Putamen (tissue), 1 donor: ENCODE results near the gene SMARCC2.
"Not testable (repeated sequence)": the region's sequence is repeated elsewhere in the genome, so short reads cannot be mapped to it uniquely, and the experiment has no call there.

Source experiments
- DNase-seq: peaks from one replicate; pipeline ENCODE4 v3.0.0-alpha.2; 2016; ENCODE audit warnings: low spot score

SMARCC2 gene

DNA sequence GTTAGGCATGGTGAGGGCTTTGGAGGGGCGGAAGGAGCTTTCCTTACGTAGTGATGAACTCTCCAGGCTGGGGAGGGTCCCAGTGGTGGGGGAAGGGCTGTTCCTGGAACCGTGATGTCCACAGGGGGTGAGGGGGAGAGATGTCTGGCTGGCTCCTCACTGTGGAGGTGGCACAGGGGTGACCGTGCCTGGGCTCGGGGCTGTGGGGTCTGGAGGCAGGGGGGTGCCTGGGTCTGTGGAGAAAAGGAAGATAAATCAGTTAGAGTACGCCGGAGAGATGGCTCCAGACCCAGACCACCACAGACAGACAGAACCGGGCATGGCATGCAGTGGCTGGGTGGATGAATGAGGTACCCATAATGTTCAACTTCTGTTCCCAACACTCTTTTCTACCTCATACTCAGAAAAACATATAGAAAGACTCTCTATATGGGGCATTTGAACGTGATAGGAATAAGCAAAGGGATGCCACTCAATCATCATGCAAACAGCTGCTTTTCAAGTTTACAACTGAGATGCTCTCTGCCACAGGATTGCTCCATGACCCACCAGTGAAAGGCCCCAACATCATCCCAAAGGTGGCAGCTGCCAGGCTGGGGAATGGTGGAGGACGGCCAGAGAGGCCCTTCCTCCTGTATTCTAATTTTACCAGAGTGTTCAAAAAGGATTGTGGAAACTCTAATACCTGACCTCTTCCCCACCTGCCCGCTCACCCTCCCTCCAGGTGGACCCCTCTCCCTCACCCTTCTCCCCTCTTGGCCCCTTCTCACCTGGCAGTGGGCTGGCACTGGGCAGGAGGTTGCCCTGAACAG lies 25.5 kb downstream of the SMARCC2 start:
- DNase-seq, result no peak

DNA sequence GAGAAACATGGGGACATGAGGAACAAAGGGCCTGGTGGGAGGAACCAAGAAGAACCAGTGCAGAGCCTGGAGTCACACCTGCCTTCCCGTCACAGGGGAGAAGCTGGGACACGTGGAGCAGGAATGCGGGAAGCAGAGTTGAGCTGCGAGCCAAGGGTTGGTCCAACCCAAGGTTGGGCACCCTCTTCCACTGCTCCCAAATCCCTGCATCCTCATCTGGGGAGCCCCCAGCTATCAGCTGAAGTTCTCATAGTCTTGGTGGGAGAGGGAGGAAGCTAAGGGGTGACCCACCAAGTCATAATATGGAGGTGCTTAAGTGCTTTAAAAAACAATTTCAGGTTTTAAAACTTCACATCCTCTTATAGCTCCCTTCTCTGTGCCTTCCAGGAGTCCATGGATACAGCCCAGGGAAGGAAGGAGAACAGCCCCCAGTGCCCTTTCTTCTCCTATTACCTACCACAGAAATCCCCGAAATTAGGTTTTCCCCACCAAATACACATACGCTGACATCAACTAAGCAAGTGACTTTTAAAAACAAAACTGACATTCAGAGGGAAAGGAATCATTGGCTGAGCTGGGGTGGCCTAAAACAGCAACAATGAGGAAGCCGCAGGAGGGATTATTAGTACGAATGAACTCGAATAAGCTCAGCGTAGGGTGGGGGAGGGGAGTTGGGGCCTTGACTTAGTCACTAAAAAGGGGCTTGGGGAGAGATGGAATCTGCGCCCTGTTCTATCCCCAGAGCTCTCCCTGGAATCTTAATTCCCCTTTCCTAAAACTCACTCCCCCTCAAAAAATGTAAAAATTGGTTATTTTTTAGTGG lies 26.6 kb downstream of the SMARCC2 start:
- no peak for DNase-seq

DNA sequence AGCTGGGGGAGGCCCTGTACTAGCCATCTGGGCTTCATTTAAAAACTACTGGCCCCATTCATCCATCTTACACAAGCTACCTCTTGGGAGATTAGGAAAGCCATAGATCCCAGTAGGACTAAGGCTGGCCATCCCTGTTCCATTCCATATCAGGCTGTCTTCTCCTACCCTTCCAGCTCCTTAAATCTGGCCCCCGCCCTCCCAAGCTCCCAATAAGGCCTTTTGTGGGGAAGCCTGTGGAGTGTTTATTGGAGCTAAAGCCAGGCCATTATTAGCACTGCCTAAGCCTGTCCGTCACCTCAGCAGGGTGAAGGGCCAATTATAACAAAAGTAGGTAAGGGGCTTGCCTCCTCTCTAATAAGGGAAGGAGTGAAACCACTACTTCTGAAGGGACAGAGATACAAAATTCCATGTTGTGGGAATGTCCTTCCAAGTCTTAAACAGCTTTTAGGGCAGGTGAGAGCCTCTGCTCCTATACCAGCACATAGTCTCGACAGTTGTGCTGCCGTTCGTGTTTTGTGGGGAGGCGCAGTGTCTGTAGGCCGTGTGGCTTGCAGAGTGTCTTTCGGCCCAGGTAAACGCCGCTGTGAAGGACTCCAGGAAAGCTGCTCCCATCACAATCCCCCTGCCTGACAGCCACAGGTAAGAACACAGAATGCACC lies 27.5 kb downstream of the SMARCC2 start:
- DNase-seq, result no peak

DNA sequence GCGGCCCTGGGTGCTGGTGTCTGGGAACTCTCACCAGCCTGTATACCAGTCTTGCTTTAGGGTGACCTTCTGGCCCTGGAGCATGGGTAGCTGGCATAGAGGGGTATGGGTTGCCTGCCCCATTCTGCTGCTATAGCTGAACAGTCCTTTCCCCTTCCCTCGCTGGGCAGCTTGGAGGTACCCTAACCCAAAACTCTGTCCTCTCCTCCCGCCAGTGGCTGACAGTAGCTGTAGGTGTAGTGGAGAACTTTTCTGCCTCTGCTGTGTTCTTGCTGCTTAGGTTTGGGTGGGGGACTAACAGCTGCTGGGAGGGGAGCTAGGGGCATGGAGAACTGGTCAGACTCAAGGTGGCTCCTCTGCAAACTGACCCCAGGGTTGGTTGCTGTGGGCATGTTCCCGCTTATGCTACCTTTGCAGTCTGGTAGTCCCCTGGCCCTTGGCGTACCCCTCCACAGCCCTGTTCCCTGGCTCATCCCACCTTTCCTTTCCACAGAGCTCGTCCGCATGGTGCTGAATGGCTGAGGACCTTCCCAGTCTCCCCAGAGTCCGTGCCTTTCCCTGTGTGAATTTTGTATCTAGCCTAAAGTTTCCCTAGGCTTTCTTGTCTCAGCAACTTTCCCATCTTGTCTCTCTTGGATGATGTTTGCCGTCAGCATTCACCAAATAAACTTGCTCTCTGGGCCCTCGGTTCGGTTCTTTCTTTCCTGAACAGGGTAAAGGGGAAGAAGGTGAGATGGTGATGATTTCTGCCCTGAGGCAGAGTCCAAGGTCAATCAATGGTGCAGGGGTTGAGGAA lies 28.2 kb downstream of the SMARCC2 start:
- no peak for DNase-seq

DNA sequence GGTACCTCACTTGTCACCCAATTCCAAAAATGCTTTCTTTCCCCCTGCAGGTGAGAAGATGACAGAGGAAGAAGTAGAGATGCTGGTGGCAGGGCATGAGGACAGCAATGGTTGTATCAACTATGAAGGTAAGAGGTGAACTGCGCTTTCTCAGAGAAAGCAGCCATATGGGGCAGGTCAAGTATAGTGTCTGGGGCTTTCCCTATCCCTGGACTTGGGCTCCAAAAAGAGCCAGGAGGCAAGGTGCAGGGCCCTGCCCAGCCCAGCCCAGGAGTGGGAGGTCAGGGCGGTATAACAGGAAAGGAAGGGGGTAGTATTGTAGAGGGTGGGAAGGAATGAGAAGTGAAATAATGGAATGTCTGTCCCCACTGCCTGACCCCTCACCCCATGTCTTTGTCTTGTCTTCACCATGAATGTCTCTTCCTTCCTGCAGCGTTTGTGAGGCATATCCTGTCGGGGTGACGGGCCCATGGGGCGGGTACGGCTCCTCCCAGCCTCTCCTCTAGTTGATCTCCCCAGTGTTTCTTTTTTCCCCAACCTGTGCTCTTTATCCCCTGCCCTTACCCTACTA lies 29.0 kb downstream of the SMARCC2 start:
- no peak for DNase-seq

DNA sequence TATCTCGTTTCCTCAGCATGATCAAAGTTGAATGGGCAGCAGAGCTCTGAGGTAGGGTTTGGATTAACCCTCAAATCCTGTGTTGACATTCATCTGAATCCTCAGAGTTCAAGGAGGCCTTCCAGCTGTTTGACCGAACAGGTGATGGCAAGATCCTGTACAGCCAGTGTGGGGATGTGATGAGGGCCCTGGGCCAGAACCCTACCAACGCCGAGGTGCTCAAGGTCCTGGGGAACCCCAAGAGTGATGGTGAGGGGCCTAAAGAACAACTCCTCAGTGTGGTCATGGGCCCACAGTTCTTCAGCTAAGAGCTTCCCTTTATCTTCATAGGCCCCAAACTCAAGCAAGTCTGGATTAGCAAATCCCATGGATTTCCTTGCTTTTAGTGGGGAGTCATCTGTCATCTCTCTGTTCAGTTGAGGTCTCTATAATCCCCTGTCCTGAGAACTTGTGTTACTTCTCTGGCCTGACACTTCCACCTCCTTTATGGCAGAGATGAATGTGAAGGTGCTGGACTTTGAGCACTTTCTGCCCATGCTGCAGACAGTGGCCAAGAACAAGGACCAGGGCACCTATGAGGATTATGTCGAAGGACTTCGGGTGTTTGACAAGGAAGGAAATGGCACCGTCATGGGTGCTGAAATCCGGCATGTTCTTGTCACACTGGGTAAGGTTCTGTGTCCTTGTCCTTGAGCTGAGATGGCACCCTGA lies 29.6 kb downstream of the SMARCC2 start:
- DNase-seq, result no peak

DNA sequence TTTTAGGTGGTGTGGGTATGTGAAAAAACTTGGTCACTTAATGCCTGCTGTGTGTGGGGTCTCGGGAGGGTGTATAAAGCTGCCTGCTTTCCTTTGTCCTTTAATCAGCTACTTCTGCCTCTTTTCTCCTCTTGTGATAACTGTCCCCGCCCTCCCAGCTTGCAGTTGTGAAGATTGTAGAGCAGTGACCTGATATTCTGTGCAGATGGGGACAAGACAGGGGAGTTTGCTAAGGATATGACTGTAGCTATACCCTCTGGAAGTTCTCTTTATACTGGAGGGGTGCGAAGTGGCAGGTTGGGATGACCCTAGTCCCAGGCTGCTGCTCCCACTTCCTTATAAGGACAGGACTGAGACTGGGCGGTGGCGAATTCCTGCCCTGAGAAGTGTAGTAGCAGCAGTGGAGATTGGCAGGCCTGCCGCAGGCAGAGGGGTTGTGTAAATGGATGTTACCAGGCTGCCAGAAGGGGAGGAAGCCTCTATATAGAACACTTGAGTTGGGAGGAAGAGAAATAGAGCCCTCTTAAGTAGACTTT lies 30.3 kb downstream of the SMARCC2 start:
- no peak for DNase-seq

DNA sequence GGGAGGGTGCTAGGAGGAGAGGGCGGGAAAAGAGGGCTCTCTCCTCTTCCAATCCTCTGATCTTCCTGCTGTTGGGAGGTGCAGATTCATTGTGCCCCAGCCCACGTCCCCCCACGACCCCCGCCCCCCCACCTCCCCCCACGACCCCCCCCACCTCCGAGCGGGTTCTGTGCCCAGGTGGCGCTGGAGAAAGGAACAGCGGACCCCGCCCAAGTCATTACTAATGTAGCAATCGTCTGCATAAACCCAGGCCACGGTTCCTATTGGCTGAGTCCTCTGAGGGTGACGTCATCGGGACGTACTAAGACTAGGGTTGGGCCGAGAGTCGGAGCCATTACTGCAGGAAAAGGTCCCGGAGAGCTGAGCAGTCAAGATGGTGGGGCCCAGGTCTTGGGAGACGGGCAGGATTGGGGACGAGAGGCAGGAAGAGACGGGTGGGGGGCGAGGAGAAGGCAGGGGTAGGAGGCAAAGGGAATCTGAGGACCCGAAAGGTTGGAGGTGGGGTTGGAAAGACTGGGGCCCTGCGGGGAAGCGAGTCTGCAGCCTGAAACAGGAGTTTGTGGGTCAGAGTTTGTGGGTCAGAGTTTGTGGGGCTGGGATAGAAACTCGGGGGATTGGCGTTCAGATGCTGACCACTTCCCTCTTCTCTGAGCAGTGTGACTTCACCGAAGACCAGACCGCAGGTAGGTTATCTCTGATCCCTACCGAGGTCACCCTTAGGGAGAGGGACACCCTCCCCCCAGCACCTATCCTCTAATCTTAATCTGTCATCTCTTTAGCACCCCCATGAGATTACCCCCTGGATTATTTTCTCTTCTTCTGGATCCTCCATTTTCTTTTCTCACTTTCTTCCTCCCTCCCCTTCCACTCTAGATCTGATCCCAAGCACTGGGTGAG lies 31.0 kb downstream of the SMARCC2 start, which contains the start of gene MYL6:
MYL6 (plus strand) TSS at position 331 of the 897 bp plus-strand sequence; CDS start at position 374, 43 bp downstream.
- peak; percentile 98 for DNase-seq

DNA sequence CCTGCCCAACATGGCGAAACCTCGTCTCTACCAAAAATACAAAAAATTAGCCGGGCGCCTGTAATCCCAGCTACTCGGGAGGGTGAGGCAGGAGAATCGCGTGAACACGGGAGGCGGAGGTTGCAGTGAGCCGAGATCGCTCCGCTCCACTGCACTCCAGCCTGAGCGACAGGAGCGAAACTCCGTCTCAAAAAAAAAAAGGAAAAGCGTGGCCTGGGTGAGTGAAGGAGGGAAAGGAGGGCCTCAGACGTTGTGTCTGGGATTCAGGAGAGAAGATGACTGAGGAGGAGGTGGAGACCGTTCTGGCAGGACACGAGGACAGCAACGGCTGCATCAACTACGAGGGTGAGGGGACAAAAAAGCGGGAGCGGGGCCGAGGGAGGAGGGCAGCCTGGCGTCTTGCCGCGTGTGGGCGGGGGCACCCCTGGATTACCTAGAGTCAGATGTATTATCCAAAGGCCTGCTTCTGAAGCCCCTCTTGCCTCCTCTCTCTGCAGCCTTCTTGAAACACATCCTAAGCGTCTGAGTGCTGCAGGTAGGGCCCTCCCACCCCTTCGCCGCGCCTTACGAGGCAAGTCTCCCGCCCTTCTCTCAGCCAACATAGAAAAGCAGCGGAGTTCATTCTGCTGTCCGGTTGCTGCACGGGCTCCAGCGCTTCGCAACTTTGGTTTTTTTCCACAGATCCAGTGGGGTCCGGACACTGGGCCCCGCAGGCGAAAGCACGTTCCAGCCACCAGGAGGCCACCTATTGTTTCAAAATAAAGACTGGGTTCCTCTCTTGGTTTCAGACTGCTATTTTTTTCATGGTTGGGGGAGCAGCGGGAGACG lies 31.9 kb downstream of the SMARCC2 start:
- peak; percentile 26 for DNase-seq

DNA sequence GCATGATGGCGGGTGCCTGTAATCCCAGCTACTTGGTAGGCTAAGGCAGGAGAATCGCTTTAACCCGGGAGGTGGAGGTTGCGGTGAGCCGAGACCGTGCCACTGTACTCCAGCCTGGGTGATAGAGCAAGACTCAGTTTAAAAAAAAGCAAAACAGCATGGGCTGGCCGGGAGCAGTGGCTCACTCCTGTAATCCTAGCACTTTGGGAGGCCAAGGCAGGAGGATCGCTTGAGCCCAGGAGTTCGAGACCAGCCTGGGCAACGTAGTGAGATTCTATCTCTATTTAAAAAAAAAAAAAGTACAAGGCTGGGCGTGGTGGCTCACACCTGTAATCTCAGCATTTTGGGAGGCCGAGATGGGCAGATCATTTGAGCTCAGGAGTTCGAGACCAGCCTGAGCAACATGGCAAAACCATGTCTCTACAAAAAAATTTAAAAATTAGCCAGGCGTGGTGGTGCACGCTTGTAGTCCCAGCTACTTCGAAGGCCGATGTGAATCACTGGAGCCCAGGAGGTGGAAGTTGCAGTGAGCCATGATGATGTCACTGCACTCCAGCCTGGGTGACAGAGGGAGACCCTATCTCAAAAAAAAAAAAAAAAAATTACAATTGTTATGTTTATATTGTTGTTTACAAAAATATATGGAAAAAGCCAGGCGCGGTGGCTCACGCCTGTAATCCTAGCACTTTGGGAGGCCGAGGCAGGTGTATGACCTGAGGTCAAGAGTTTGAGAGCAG lies 32.7 kb downstream of the SMARCC2 start:
- DNase-seq, result not testable (repeated sequence)

DNA sequence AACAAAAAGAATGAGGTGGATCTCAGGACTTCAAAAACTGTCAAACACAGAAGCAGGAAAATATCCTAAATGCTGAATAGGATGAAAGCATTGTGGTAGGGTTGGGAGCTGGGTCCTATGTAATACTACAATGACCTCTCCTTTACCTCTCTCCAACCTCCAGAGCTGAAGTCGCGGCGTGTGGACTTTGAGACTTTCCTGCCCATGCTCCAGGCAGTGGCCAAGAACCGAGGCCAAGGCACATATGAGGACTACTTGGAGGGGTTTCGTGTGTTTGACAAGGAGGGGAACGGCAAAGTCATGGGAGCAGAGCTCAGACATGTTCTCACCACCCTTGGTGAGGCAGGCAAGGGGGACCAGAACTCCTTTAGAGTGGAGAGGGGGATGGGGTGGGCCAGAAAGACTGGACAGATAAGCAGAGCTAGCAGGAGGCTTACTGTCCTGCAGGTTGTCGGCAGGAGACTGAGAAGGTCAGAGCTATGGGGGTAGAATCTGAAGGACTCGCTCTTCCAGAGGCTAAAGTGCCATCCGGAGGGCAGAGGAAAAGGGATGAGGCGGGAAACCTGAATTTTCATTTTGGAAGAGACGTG lies 33.9 kb downstream of the SMARCC2 start:
- no peak for DNase-seq

DNA sequence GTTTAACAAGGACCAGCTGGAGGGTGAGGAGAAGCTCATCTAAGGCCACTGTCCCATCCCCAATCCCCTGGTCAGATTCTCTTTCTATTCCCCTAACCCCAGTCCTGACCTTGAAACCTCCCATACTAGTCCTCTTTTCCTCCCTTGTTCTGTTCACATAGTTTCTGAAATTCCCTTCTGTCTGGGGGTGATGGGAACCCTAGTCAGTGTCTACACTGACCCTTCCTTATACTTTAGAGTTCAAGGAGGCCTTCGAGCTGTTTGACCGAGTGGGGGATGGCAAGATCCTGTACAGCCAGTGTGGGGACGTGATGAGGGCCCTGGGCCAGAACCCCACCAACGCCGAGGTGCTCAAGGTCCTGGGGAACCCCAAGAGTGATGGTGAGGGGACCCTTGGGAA lies 34.5 kb downstream of the SMARCC2 start:
- no peak for DNase-seq

DNA sequence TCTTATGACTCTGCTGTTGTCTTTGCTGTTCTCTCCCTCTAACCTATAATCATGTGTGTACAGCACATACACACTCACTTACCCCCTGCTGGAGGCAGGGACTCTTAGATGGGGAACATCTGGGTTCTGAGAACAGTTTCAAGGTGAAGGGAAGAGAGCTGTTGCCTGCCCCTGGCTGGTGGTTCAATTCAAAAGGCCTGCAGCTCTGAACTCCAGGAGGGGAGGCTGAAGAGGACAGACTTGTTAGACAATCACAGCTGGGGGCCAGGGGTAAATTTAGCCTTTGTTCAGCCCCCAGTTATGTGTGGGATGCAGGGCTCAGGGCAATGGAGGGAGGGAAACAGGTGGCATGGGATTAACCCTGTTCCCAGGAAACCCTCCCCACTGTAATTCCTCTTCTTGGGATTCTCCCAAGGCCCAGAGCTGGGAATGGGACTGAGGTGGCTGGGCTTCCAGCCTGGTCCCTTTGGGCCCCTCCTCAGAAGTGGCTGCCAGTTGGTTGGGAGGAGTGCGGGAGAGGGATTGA lies 35.0 kb downstream of the SMARCC2 start:
- no peak for DNase-seq

DNA sequence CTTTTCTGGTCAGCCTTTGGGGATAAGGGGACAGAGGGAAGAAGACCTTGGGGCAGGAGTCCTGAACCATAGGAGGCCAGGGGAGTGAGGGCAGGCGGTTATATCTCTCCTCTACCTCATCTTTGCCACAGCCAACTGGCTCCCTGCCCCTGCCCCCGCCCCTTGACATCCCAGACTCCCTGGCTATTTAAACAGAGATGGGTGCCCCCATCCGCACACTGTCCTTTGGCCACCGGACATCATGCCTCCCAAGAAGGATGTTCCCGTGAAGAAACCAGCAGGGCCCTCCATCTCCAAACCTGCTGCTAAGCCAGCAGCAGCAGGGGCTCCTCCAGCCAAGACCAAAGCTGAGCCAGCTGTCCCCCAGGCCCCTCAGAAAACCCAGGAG lies 35.6 kb downstream of the SMARCC2 start:
- DNase-seq, result no peak

DNA sequence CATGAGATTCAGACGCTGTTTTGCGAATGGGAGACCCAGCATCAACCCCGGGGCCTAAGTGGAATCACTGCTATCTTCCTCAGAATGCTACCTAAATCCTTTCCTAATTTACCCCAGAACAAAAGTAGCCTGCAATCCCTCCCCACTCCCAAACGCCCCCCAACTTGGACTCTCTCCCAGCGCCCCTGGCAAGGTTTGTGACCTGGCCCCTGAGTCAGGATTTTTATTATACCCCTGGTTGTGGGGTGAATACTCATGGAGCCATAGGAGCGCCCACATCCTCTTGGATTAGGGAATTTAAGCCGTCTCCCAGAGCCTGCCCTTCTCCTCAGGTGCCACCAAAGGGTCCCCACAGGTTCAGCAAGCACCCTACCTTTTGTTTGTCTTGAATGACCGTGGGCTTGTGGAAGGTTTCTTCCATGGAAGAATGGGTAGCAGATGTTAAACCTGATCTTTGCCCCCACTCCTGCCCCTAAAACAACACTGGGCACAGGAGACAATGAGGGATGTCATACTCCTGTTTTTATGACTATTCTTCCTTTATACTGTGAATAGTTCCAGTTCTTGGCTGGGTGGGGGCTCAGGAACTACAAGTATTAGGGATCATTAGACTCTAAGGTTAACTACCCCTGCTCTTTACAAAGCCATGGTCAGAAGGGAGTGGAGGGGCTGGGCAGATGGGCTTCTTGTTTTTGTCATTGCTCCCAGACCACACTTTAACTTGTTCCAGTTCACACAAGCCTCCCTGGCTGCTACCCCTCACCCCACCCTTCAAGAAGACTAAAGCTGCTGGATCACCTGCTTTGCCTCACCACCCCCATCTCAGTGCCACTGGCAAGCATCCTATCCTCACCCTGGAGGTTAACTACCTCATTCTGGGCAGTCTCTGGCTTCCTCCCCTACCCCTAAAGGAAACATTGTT lies 36.3 kb downstream of the SMARCC2 start:
- no peak for DNase-seq

DNA sequence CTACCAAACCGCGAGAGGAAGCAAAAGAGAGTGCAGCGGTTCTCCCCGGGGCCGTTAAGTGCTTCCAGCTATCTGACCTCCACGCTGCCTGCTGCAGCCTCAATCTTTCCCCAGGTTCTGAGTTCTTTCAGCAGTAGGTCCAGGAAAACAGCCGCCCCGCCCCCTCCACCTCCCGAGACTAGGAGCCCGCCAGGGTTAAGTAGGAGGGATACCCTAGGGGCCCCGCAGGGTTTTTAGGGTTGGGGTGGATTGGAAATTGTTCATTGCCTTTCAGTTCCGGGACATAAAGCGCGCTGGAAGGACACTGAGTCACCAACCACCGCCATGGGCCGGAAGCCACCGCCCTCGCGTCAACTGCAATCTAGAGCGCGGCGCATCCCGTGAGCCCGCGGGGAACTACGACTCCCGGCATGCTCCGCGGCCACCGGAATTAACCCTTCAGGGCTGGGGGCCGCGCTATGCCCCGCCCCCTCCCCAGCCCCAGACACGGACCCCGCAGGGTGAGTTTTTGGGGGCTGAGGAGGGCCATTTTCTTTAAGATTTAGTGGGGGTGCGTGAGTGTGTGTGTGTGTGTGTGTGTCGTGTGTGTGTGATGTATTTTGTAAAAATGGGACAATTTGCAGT lies 37.0 kb downstream of the SMARCC2 start, which contains the start of gene MYL6B:
MYL6B (plus strand) TSS at position 456 of the 624 bp plus-strand sequence. CDS start 1,332 bp downstream, outside the sequence.
- peak; percentile 91 for DNase-seq
